Kidney tubule cell (primary cell): Measurements from ENCODE around the gene CAMSAP3.

ENCODE experiments used
- DNase-seq: peaks from one replicate; pipeline ENCODE4 v3.0.0-alpha.2; 2018; ENCODE audit warnings: low spot score

CAMSAP3 gene

DNA sequence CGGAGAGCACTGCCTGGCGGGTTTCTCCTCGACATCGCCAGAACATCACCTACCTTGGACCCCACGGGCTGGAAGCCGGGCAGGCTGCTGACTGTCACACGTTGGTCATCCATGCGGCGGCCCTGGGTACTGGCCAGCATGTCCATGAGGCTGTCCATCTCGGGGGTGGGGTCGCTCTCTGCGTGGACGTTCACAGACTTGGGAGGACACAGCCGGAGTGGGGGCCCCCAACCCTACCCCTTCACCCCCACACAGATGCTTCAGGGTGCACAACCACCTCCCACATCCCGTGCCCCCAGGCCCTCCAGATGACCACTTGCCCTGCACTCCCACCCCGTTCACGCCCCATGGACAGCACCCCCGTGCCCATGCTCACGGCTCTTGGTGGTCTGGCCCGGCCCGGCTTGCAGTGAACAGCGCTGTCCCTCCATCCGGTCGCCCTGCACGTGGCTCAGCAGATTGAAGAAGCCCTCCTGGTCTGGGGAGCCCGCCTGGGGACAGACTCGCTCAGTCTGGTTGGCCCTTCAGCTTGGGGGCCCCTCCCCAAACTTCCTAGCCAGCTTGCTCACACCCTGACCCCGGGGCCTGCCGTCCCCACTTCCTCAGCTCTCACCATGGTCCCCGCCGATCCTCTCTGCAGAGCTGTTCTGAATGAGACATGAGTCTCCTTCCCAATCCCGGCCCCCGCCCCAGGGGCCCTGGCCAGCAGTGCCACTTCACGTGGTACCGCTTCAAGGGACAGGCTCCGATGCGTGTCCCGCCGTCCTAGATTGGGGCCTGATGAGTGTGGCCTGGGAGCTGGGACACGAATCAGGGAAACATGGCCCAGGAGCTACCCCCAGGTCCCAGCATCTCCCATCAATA lies 36.9 kb downstream of the CAMSAP3 start:
- DNase-seq = no peak

DNA sequence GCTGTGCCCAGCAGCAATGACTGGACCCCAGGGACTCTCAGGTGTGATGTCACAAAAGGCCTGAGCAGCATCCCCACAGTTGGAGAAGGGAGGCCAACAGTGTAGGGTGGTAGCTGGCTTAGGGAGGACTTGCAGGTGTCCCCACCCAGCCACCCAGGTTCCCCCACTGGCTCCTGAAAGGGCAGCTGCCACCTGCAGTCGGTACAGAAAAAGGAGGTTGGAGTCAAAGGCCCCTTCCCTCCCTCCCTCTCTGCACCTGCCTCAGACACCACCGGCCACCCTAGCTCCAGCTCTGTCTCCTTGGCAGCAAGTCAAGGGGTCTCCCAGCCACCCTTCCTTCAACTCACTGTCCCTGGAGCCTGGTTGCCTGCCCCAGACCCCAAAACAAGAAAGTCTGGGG lies 38.0 kb downstream of the CAMSAP3 start, which contains the start of gene PCP2:
TSS of gene PCP2 (minus strand) at position 22 of the 400 bp plus-strand sequence. CDS start 262 bp downstream, outside the sequence.
- DNase-seq = no peak

DNA sequence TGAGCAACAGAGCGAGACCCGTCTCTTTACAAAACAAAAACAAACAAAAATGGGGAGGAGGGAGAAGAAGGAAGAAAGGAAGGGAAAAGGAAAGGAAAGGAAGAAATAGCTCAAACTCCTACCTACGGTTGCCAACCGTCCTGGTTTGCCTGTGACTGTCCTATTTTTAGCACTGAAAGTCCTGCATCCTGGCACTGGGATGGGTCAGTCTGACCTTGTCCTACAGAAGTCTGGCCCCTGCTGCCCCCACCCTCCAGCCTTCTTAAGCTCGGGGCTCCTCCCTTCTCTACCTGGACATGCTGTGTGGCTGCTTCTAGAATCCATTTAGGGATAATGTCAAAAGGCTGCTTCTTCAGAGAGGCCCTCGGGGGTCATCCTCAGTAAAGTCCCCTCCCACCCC lies 40.0 kb downstream of the CAMSAP3 start:
- DNase-seq = no peak

DNA sequence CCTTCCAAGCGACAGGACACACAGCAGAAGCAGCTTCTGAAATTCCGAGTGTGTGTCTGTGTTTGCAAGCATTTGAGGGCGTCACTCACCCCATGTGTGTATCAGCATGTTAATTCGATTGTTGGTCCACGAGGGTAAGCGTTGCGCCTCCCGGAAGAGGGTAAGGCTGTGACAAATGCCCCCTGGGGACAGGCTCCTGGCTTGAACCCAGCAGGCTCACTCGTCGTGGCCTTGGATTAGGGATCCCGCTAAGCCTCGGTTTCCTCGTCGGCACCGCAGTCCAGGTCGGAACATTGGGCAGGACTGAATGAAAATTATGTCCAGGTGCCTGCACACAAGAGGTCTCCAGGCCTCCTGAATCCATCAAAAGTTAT lies 40.6 kb downstream of the CAMSAP3 start:
- DNase-seq = no peak

DNA sequence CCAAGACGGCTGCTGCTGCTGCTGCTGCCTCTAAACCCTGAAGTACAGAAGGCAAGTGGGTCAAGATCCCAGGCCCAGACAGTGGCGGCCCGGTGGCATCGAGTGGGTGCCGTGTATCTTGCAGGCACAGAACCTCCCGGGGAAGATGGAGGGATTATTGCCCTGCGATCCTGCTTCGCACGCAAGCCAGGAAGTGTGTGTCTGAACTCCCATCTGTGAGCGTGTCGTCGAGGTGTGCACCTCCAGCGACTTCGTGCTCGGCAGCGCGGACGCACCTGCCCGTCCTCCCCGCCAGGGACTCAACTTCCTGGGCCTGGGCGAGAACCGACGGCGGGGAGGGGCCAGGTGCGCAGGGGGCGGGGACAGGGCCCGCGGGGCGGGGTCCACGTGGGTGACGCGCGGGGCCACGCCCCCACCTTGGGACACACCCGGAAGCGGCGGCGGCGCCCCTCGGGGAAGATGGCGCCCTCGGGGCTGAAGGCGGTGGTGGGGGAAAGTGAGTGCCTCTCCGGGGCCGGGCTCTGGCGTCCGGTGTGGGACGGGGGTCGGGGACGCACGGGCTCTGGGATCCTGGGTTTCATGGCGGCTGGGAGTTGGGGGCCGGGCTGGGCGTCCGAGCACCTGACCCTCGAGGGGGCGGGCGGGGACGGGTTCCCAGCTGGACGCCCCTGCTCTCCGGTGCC lies 41.2 kb downstream of the CAMSAP3 start, which contains the start of gene STXBP2:
TSS of gene STXBP2 (plus strand) at position 420 of the 683 bp plus-strand sequence. CDS start at position 460, 40 bp downstream.
- peak; percentile 88 for DNase-seq

DNA sequence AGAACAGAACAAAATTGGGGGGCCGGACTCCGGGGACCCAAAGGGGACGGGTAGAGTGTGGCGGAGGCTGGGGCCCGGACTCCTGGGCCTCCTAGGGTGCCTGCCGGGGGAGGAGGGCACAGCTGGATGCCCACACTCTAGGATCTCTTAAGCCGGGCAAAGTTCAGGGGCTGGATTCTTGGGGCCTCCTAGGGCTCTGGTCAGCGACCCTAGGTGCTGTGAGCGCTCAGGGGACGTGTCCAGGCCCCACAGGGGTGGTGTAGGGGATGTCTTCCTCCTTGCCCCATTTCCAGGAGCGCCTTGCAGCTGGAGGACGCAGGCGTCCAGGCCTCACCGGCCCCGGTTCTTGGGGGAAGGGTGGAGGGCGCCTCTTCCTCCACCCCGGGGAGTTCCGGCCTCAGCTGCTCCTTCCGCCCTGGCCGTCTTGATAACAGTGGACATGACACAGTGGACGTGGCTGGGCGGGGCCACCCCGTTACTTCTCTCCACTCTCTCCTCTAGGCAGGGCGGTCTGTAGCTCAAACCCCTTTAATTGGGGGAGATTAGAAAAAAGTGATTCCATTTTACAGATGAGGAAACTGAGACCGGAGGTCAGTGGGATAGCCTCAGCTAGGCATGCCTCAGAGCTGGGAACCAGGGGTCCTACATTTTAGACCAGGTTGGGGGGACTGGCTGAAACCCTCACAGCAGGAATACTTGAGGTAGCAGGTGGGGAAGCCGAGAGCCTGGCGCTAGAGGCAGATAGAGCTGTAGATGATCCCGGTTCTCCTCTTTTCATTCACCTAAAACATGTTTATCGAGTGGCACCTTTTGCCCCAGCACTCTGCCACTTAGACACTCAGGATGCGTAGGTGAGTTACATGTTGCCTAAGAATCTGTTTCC lies 42.0 kb downstream of the CAMSAP3 start:
- peak; percentile 56 for DNase-seq

DNA sequence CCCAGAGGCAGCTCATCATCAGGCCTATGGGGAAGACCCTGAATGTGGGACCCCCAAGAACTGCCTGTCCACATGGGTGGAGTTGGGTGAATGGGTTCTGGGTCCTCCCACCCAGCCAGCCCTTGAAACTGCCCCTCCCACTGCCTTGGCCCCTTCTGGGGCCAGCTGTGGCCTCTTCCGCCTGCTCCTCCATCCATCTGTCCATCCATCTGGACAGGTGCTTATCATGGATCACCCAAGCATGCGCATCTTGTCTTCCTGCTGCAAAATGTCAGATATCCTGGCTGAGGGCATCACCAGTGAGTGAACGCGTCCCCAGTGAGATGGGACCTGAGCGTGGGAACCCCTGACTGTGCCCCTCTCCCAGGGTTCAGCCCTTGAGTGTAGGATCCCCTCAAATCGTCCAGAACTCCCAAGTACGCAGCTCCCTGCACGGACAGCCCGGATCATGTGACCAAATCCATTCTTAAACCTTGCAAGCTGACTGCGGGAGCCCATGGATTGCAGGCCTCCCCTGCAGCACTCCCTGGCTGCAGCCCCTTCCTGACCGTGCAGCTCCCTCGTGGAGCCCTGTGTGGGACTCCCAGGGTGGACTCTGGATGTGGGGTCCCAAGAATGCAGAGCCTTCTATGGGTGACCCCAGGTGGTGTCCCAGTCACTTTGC lies 43.3 kb downstream of the CAMSAP3 start:
- no peak for DNase-seq

DNA sequence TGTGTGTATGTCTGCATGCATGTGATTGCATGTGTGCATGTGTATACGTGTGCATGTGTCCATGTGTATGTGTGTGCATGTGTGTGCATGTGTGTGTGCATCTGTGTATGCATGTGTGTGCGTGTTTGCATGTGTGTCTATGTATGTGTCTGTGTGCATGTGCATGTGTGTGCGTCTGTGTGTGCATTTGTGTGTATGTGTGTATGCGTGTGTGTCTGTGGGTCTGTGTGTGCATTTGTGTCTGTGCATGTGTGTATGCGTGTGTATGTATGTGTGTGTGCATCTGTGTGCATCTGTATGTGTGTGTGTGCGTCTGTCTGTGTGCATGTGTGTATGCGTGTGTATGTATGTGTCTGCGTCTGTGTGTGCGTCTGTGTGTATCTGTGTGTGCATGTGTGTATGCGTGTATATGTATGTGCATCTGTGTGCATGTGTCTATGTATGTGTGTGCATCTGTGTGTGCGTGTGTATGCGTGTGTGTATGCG lies 44.2 kb downstream of the CAMSAP3 start:
- DNase-seq = no peak

DNA sequence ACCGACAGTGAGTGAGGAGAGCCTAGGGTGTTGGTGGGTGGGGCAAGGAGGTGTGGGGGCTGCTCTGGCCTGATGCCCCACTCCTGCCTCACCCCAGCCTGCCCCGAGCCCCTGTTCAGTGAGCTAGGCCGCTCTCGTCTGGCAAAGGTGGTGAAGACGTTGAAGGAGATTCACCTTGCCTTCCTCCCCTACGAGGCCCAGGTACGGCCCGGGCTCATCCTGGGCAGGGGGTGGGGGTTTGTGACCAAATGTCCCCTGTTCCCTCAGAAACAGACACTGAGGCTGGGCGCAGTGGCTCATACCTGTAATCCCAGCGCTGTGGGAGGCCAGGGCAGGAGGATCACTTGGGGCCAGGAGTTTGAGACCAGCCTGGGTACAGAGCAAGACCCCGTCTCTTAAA lies 45.1 kb downstream of the CAMSAP3 start:
- no peak for DNase-seq

DNA sequence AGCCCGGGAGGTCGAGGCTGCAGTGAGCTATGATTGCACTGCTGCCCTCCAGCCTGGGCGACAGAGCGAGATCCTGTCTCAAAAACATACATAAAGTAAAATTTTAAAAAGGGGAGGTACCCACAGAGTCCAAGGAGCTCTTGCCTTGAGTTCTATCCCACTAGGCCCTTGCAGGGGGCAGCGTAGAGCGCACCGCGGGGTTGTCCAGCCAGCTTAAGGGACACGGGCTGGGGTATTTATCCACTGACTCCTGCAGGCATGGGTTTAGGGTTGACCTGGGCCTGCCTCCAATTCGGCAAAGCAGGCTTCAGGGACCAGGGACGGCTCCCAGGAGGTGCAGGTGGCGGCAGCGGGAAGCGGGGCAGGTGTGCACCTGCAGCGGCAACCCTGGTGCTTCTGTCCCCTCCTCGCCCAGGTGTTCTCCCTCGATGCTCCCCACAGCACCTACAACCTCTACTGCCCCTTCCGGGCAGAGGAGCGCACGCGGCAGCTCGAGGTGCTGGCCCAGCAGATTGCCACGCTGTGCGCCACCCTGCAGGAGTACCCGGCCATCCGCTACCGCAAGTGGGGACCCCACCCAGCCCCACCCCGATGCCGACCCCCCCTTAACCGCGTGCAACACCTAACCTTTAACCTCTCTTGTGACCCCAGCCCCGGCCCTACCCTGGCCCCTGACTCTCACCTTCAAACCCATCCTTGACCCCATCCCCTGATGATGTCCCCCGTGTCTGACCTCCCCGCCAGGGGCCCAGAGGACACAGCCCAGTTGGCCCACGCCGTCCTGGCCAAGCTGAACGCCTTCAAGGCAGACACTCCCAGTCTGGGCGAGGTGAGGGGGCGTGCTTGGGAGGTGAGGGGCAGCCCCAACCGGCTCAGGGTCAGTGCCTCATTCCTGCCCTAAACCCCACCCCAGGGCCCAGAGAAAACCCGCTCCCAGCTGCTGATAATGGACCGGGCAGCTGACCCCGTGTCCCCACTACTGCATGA lies 45.9 kb downstream of the CAMSAP3 start:
- DNase-seq = no peak

DNA sequence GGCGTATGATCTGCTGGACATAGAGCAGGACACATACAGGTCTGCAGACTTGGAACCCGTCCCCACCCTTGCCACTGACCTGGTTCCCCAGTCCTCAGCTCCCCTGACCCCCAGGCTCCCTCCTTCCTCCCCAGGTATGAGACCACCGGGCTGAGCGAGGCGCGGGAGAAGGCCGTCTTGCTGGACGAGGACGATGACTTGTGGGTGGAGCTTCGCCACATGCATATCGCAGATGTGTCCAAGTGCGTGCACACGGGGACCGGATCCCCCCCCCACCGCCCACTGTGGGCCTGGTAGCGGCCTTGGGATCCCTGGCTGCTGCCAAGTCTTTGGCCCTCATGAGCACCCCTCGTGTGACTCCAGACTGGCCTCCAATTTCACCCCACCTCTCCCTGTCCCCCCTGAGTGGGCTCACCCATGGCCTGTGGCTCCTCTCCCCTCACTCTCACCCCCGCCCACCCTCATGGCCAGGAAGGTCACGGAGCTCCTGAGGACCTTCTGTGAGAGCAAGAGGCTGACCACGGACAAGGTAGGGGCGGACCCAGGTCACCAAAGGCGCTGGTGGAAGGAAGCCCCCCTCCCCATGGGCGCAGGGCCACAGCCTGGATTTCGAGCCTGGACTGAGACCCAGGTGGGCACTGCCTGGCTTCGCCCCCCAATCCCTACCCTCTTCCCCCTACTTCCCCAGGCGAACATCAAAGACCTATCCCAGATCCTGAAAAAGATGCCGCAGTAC lies 46.8 kb downstream of the CAMSAP3 start:
- DNase-seq = no peak

DNA sequence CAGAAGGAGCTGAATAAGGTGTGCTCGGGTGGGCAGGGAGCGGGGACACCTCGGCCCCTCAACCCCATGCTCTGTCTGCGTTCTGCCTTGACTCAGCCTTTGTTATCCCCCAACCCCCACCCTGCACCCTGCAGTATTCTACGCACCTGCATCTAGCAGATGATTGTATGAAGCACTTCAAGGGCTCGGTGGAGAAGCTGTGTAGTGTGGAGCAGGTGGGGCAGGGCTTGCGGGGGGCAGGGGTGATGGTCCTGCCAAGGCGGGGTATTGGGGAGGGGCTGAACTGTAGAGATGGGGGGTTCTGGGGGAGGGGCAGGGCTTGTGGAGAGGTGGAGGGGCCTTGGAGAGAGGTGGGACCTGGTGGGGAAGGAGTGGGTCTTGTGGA lies 47.4 kb downstream of the CAMSAP3 start:
- no peak for DNase-seq

DNA sequence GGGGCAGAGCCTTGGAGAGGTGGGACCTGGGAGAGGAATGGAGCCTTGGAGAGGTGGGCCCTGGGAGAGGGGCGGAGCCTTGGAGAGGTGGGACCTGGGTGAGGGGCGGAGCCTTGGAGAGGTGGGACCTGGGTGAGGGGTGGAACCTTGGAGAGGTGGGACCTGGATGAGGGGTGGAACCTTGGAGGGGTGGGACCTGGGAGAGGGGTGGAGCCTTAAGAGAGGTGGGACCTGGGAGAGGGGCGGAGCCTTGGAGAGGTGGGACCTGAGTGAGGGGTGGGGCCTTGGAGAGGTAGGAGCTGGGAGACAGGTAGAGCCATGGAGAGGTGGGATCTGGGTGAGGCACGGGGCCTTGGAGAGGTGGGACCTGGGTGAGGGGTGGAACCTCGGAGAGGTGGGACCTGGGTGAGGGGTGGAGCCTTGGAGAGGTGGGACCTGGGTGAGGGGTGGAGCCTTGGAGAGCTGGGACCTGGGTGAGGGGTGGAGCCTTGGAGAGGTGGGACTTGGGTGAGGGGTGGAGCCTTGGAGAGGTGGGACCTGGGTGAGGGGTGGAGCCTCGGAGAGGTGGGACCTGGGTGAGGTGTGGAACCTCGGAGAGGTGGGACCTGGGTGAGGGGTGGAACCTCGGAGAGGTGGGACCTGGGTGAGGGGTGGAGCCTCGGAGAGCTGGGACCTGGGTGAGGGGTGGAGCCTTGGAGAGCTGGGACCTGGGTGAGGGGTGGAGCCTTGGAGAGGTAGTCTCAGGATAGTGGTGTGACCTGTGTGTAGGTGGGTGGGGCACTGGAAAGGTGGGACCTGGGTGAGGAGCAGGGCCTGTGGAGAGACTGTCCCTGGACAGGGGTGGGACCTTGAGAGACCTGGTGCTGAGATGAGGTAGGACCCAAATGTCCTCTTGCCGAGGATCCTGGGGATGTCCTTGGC lies 48.2 kb downstream of the CAMSAP3 start:
- peak; percentile 39 for DNase-seq

DNA sequence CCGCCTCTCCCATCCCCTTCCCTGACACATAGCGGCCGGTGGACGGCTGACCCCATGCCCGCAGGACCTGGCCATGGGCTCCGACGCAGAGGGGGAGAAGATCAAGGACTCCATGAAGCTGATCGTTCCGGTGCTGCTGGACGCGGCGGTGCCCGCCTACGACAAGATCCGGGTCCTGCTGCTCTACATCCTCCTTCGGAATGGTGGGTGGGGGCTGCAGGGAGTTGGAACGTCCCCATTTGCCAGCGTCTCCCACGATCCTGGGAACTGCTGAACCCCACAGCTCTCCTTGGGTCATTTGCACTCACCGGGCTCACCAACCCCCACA lies 48.9 kb downstream of the CAMSAP3 start:
- DNase-seq = no peak

DNA sequence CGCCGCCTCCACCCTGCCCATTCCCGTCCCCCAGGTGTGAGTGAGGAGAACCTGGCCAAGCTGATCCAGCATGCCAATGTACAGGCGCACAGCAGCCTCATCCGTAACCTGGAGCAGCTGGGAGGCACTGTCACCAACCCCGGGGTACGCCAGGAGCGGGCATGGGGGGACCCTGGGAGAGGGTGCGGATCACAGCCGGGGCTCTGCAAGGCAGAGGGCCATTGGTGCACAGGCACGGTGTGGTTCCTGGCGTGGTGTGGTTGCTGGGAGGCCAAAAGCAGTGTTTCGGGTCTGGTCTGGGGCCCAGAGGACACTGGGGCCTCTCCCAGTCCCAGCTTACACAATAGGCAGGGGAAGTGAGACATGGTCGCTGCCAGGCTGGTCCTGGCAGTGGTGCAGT lies 49.5 kb downstream of the CAMSAP3 start:
- no peak for DNase-seq

DNA sequence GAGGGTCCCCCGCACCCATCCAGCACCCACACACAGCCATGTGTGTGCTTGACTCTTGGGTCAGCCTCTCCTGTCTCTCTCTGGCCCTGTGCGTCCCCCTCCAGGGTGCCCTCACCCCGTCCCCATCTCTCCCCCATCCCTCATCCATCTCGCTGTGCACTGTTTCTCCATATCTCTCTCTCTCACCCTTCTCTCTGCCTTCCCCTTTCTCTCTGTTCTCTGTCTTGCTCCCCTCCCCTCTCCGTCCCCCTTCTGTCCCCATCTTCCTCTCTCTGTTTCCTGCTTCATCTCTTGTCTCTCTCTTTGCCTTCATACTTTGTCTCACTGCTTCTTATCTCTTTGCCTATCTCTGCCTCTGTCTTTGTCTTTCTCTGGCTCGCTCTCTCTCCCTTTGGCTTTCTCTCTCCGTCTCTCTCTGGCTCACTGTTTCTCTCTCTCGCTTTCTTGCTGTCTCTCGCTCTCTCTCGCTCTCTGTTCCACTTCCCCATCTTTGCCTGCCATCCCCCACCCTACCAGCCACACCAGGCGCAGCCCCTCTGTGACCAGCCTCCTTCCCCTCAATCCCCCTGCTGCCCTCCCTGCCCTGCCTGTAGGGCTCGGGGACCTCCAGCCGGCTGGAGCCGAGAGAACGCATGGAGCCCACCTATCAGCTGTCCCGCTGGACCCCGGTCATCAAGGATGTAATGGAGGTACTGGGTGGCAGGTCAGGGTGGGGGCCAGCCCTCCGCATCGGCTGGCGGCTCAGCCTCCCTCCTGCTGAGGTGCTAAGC lies 50.2 kb downstream of the CAMSAP3 start:
- no peak for DNase-seq

DNA sequence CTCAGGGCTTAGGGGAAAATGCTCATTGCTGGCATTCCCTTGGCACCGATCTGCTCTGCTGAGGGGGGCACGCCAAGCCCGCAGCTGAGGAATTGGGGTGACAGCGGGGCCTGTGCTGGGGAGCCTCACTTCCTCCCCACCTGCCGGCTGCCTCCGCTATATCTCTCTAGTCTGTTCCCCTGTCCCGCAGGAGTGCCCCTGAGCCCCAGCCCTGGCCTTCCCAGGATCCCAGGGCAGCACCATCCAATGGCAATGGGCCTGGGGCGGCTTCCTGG lies 50.7 kb downstream of the CAMSAP3 start:
- no peak for DNase-seq

DNA sequence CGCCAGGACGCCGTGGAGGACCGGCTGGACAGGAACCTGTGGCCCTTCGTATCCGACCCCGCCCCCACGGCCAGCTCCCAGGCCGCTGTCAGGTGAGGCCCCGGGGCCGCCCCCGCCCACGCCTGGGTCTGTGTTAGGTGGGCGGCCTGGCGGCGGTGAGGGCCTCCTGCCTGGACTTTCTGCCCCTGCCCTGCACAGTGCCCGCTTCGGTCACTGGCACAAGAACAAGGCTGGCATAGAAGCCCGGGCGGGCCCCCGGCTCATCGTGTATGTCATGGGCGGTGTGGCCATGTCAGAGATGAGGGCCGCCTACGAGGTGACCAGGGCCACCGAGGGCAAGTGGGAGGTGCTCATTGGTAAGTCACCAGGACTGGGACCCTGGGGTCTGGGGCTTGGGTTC lies 51.5 kb downstream of the CAMSAP3 start:
- no peak for DNase-seq
